ENCODE measurements around the gene GPR34. TPM values are rescaled to one million over a fixed set of nuclear protein-coding genes. Genes with fewer than 3 reads are reported as not detected.
"Not testable (repeated sequence)": the region's sequence is repeated elsewhere in the genome, so short reads cannot be mapped to it uniquely, and the experiment has no call there.

The GPR34 gene, protein sequence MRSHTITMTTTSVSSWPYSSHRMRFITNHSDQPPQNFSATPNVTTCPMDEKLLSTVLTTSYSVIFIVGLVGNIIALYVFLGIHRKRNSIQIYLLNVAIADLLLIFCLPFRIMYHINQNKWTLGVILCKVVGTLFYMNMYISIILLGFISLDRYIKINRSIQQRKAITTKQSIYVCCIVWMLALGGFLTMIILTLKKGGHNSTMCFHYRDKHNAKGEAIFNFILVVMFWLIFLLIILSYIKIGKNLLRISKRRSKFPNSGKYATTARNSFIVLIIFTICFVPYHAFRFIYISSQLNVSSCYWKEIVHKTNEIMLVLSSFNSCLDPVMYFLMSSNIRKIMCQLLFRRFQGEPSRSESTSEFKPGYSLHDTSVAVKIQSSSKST
- polyA plus RNA-seq (not detected in 2 replicates), polyA minus RNA-seq (not detected in 2 replicates)

DNA sequence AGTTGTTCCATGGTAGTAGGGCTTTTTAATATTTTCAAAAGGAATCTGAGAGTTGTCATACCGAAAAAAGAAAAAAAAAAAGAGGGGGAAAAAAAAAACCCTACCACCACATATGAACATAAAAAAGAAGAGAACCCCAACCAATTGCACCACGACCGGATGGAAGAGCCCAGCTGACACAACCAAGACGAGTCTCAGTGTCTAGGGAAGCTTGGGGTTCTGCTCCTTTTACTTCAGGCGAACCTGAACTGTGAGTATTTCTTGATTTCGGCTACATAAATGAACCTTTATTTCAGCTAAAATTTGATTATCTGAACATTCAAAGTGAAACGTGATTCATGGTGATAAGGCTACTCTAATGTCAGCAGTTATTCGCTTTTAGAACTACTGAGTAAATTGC lies at the start of gene GPR34:
Gene GPR34, plus strand, starts transcription at position 139 of the 400 bp plus-strand sequence. CDS start 6,661 bp downstream, outside the sequence.
- Histone ChIP-seq H4K20me1 (ENCODE audit: insufficient read depth) (no peaks in the 10 kb centered on the region), H3K4me3 (ENCODE audit: low read length) (no peak within 1 kb of the TSS)

DNA sequence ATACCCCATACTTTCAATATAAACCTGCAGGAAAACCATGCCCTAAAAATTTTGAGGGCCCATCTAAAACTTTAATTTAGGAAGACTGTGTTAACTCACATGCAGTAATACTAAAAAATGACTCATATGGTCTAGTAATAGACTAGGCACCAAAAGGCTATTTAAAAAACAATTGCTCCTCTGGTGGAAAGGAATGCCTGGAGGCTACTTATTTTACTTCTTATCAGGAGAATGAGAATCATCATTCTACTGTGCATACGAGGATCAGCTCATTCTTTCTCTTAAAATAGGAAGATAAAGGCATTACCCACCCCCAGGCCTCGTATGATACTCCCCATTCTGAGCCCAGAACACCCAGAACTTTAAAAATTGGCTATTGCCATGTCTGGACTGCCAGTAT lies 42.6 kb upstream of the GPR34 start:
- not testable (repeated sequence) for H3K27me3 ChIP-seq (ENCODE audit: insufficient read depth, low read depth, low read length); H3K79me2 ChIP-seq (replicated peaks; ENCODE audit: insufficient read depth, low read length); H2AFZ ChIP-seq (ENCODE audit: low read depth, low read length); H3K9me2 ChIP-seq (ENCODE audit: insufficient read depth, low read length); H3K9me3 ChIP-seq (ENCODE audit: low read length); H3K4me3 ChIP-seq (ENCODE audit: low read length); H3K27ac ChIP-seq (ENCODE audit: low read length); H3K4me2 ChIP-seq (ENCODE audit: low read length); H4K20me1 ChIP-seq (ENCODE audit: insufficient read depth); H3K9ac ChIP-seq (ENCODE audit: low read length); H3F3A ChIP-seq (ENCODE audit: insufficient read depth, low read length, poor library complexity, severe bottlenecking); H3K36me3 ChIP-seq (ENCODE audit: insufficient read depth, low read length)

More for the DNA sequence above, at the start of gene GPR34:
- H3K36me3 ChIP-seq (ENCODE audit: insufficient read depth, low read length), result no peaks in the 10 kb centered on the region
- H3K79me2 ChIP-seq (replicated peaks; ENCODE audit: insufficient read depth, low read length), result no peaks in the 10 kb centered on the region
- H3K9me3 ChIP-seq (ENCODE audit: low read length), result no peaks in the 10 kb centered on the region
- H2AFZ ChIP-seq (ENCODE audit: low read depth, low read length), result no peak within 1 kb of the TSS
- H3F3A ChIP-seq (ENCODE audit: insufficient read depth, low read length, poor library complexity, severe bottlenecking), result no peaks in the 10 kb centered on the region
- no peaks in the 10 kb centered on the region for H3K9me2 ChIP-seq (ENCODE audit: insufficient read depth, low read length)
- TF ChIP-seq EP300 (conservative IDR thresholded peaks at IDR 0.05; ENCODE audit: poor library complexity, severe bottlenecking) (no peak), RAD21 (conservative IDR thresholded peaks at IDR 0.05) (no peak), MXI1 (conservative IDR thresholded peaks at IDR 0.05; ENCODE audit: poor library complexity, severe bottlenecking) (no peak), TAF1 (IDR thresholded peaks at IDR 0.05; ENCODE audit: low read depth) (no peak), SMC3 (conservative IDR thresholded peaks at IDR 0.05; ENCODE audit: poor library complexity) (no peak), EZH2 (IDR thresholded peaks at IDR 0.05; ENCODE audit: borderline replicate concordance, insufficient read depth, low read length, poor library complexity, severe bottlenecking) (no peak), POLR2AphosphoS5 (IDR thresholded peaks at IDR 0.05) (no peak)
- TF ChIP-seq, protein P1, sequence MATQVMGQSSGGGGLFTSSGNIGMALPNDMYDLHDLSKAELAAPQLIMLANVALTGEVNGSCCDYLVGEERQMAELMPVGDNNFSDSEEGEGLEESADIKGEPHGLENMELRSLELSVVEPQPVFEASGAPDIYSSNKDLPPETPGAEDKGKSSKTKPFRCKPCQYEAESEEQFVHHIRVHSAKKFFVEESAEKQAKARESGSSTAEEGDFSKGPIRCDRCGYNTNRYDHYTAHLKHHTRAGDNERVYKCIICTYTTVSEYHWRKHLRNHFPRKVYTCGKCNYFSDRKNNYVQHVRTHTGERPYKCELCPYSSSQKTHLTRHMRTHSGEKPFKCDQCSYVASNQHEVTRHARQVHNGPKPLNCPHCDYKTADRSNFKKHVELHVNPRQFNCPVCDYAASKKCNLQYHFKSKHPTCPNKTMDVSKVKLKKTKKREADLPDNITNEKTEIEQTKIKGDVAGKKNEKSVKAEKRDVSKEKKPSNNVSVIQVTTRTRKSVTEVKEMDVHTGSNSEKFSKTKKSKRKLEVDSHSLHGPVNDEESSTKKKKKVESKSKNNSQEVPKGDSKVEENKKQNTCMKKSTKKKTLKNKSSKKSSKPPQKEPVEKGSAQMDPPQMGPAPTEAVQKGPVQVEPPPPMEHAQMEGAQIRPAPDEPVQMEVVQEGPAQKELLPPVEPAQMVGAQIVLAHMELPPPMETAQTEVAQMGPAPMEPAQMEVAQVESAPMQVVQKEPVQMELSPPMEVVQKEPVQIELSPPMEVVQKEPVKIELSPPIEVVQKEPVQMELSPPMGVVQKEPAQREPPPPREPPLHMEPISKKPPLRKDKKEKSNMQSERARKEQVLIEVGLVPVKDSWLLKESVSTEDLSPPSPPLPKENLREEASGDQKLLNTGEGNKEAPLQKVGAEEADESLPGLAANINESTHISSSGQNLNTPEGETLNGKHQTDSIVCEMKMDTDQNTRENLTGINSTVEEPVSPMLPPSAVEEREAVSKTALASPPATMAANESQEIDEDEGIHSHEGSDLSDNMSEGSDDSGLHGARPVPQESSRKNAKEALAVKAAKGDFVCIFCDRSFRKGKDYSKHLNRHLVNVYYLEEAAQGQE (IDR thresholded peaks at IDR 0.05; ENCODE audit: borderline replicate concordance), result no peak
- TF ChIP-seq, protein P2, sequence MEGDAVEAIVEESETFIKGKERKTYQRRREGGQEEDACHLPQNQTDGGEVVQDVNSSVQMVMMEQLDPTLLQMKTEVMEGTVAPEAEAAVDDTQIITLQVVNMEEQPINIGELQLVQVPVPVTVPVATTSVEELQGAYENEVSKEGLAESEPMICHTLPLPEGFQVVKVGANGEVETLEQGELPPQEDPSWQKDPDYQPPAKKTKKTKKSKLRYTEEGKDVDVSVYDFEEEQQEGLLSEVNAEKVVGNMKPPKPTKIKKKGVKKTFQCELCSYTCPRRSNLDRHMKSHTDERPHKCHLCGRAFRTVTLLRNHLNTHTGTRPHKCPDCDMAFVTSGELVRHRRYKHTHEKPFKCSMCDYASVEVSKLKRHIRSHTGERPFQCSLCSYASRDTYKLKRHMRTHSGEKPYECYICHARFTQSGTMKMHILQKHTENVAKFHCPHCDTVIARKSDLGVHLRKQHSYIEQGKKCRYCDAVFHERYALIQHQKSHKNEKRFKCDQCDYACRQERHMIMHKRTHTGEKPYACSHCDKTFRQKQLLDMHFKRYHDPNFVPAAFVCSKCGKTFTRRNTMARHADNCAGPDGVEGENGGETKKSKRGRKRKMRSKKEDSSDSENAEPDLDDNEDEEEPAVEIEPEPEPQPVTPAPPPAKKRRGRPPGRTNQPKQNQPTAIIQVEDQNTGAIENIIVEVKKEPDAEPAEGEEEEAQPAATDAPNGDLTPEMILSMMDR (IDR thresholded peaks at IDR 0.05; ENCODE audit: poor library complexity, severe bottlenecking), result no peak
- no peak within 1 kb of the TSS for H3K4me2 ChIP-seq (ENCODE audit: low read length)
- H3K27ac ChIP-seq (ENCODE audit: low read length), result no peak within 1 kb of the TSS
- H3K9ac ChIP-seq (ENCODE audit: low read length), result no peak within 1 kb of the TSS
- no peaks in the 10 kb centered on the region for H3K27me3 ChIP-seq (ENCODE audit: insufficient read depth, low read depth, low read length)
